Caco-2 (cell line): ENCODE results near the gene SPATA6. TPM values are rescaled to one million over a fixed set of nuclear protein-coding genes. Genes with fewer than 3 reads are reported as not detected.
"Not testable (repeated sequence)": the region's sequence is repeated elsewhere in the genome, so short reads cannot be mapped to it uniquely, and the experiment has no call there.

Experiments used
- BruUV-seq: library from RNA; stranded (reverse); fragments of 400-500 nt; replicated peaks from 2 replicates; lab custom pipeline; 2021; lab: Mats Ljungman, UMichigan
- CTCF ChIA-PET: fragments of 300-600 bp; sonication (Branson Sonifier 250); formaldehyde crosslinking; loops from one replicate; lab custom pipeline; 2022; ENCODE audit warnings: antibody characterized with exemption; lab: Charles Lee
- POLR2A ChIA-PET: fragments of 300-600 bp; sonication (Branson Sonifier 250); formaldehyde crosslinking; loops from one replicate; lab custom pipeline; 2022; ENCODE audit warnings: antibody characterized with exemption; lab: Charles Lee
- DNase-seq, 2 experiments: peaks; one replicate each; pipeline versions ENCODE4 v3.0.0 to v3.0.0-alpha.2; 2020 to 2022
- H3K27me3 ChIP-seq: replicated peaks from 2 replicates; pipeline ENCODE4 v1.6.0; 2011; ENCODE audit warnings: low read length; ENCODE audit not compliant: control insufficient read depth, insufficient read depth
- H3K36me3 ChIP-seq: 2 replicates; pipeline ENCODE4 v1.5.1; 2011; ENCODE audit warnings: low read length; ENCODE audit not compliant: control insufficient read depth, insufficient read depth
- H3K4me1 ChIP-seq: fragments of 250-450 bp; sonication (Bioruptor Pico); 2 replicates; pipeline ENCODE4 v1.5.1; 2020; ENCODE audit warnings: mild to moderate bottlenecking
- H3K4me3 ChIP-seq: 2 replicates; pipeline ENCODE4 v1.5.1; 2011; ENCODE audit warnings: low read depth, mild to moderate bottlenecking, control low read depth, low read length
- H3K9me3 ChIP-seq: fragments of 250-450 bp; sonication (Bioruptor Pico); 2 replicates; pipeline ENCODE4 v1.5.1; 2020; ENCODE audit warnings: mild to moderate bottlenecking, moderate library complexity
- H3K27ac Mint-ChIP-seq: one replicate; pipeline ENCODE4 v1.8.0; 2022; ENCODE audit warnings: mixed read lengths; ENCODE audit not compliant: unreplicated experiment
- H3K27me3 Mint-ChIP-seq: one replicate; pipeline ENCODE4 v1.8.0; 2022; ENCODE audit warnings: mixed read lengths; ENCODE audit not compliant: insufficient read depth, unreplicated experiment
- H3K36me3 Mint-ChIP-seq: one replicate; pipeline ENCODE4 v1.8.0; 2022; ENCODE audit warnings: mild to moderate bottlenecking, mixed read lengths; ENCODE audit not compliant: insufficient read depth, unreplicated experiment
- H3K4me1 Mint-ChIP-seq: one replicate; pipeline ENCODE4 v1.8.0; 2022; ENCODE audit warnings: low read depth, mixed read lengths; ENCODE audit not compliant: unreplicated experiment
- H3K4me3 Mint-ChIP-seq: one replicate; pipeline ENCODE4 v1.8.0; 2022; ENCODE audit warnings: mild to moderate bottlenecking, moderate library complexity, mixed read lengths; ENCODE audit not compliant: unreplicated experiment
- H3K9me3 Mint-ChIP-seq: one replicate; pipeline ENCODE4 v1.8.0; 2022; ENCODE audit warnings: mixed read lengths; ENCODE audit not compliant: unreplicated experiment
- CTCF ChIP-seq, 2 experiments: fragments of 200-600 bp in 1 of 2; IDR thresholded peaks; 1 replicate in 1 of 2; 2 replicates in 1 of 2; pipeline versions ENCODE4 v1.5.1 to v1.8.0; 2011 to 2022; ENCODE audit warnings: antibody characterized with exemption in 1 of 2, control low read depth in 1 of 2, inconsistent platforms in 1 of 2, low read depth in 1 of 2, low read length in 1 of 2, mild to moderate bottlenecking in 1 of 2, moderate library complexity in 1 of 2; ENCODE audit not compliant: insufficient read depth in 1 of 2, severe bottlenecking in 1 of 2, unreplicated experiment in 1 of 2
- intact Hi-C: fragments of 100-400 bp; cut with micrococcal nuclease; formaldehyde crosslinking; loops from one replicate; pipeline ENCODE4 v1.10.0; 2022; ENCODE audit not compliant: unreplicated experiment
- total RNA-seq: library from RNA; stranded (reverse); gene quantifications from 2 replicates; pipeline ENCODE4 v1.2.3, GENCODE V29; 2022

The SPATA6 gene
- total RNA-seq, 1 experiment from 2014 or later = 1.8 TPM

- Histone ChIP-seq H3K27me3 (no peaks in the 10 kb centered on the region), H3K36me3 (no peaks in the 10 kb centered on the region), H3K4me3 (no peak overlapping the region), H3K9me3 (no peaks in the 10 kb centered on the region), H3K4me1 (no peaks in the 10 kb centered on the region)
- H3K27ac Mint-ChIP-seq = no peak overlapping the region
- intact Hi-C loops = no loop called here
- no peaks in the 10 kb centered on the region for H3K36me3 Mint-ChIP-seq
- no peak overlapping the region for H3K4me3 Mint-ChIP-seq
- peaks cover 24% of the 10 kb centered on the region for H3K9me3 Mint-ChIP-seq
- BruUV-seq = no TSS peak
- DNase-seq = no peak
- no peaks in the 10 kb centered on the region for H3K4me1 Mint-ChIP-seq
- TF ChIP-seq CTCF (IDR thresholded peaks at IDR 0.05; ENCODE audit: insufficient read depth in 1 of 2, low read depth in 1 of 2, low read length in 1 of 2, severe bottlenecking in 1 of 2, unreplicated experiment in 1 of 2) = no peak
- ChIA-PET CTCF (no interaction called here), POLR2A (no interaction called here)
- no peaks in the 10 kb centered on the region for H3K27me3 Mint-ChIP-seq
These were observed 139.9 kb downstream of the SPATA6 start for GRCh38 chr1:48332115-48332514.

- BruUV-seq = no TSS peak
- POLR2A ChIA-PET = no interaction called here
- H3K9me3 Mint-ChIP-seq = peaks cover 24% of the 10 kb centered on the region
- no peaks in the 10 kb centered on the region for H3K4me1 Mint-ChIP-seq
- Histone ChIP-seq H3K36me3 (no peaks in the 10 kb centered on the region), H3K27me3 (no peaks in the 10 kb centered on the region), H3K4me3 (no peak overlapping the region), H3K9me3 (no peaks in the 10 kb centered on the region), H3K4me1 (no peaks in the 10 kb centered on the region)
- no peak for DNase-seq
- no peak overlapping the region for H3K27ac Mint-ChIP-seq
- no peaks in the 10 kb centered on the region for H3K36me3 Mint-ChIP-seq
- no peaks in the 10 kb centered on the region for H3K27me3 Mint-ChIP-seq
- CTCF ChIA-PET = no interaction called here
- H3K4me3 Mint-ChIP-seq = no peak overlapping the region
- intact Hi-C loops = no loop called here
- TF ChIP-seq CTCF (IDR thresholded peaks at IDR 0.05; ENCODE audit: insufficient read depth in 1 of 2, low read depth in 1 of 2, low read length in 1 of 2, severe bottlenecking in 1 of 2, unreplicated experiment in 1 of 2) = no peak
These were observed 142.1 kb downstream of the SPATA6 start for GRCh38 chr1:48329905-48330304.

- ChIA-PET CTCF (no interaction called here), POLR2A (no interaction called here)
- no peak overlapping the region for H3K4me3 ChIP-seq
- no peaks in the 10 kb centered on the region for H3K27me3 ChIP-seq
- H3K9me3 ChIP-seq = no peaks in the 10 kb centered on the region
- no peaks in the 10 kb centered on the region for H3K36me3 Mint-ChIP-seq
- no peak for DNase-seq
- H3K36me3 ChIP-seq = no peaks in the 10 kb centered on the region
- H3K27ac Mint-ChIP-seq = no peak overlapping the region
- no peak overlapping the region for H3K4me3 Mint-ChIP-seq
- peaks cover 24% of the 10 kb centered on the region for H3K9me3 Mint-ChIP-seq
- no peaks in the 10 kb centered on the region for H3K4me1 ChIP-seq
- intact Hi-C loops = no loop called here
- no peaks in the 10 kb centered on the region for H3K4me1 Mint-ChIP-seq
- H3K27me3 Mint-ChIP-seq = no peaks in the 10 kb centered on the region
- BruUV-seq = no TSS peak
- TF ChIP-seq CTCF (IDR thresholded peaks at IDR 0.05; ENCODE audit: insufficient read depth in 1 of 2, low read depth in 1 of 2, low read length in 1 of 2, severe bottlenecking in 1 of 2, unreplicated experiment in 1 of 2) = no peak
These were observed 142.5 kb downstream of the SPATA6 start for GRCh38 chr1:48329486-48329885.

GRCh38 chr1:48311829-48312228, 160.2 kb downstream of the SPATA6 start:
- DNase-seq, POLR2A ChIA-PET, H3K36me3 ChIP-seq, H3K4me3 ChIP-seq, H3K36me3 Mint-ChIP-seq, BruUV-seq, H3K27ac Mint-ChIP-seq, intact Hi-C loops, H3K4me1 ChIP-seq, CTCF ChIA-PET, H3K27me3 Mint-ChIP-seq, H3K27me3 ChIP-seq, H3K4me1 Mint-ChIP-seq, H3K9me3 ChIP-seq, H3K4me3 Mint-ChIP-seq: not testable (repeated sequence)
- H3K9me3 Mint-ChIP-seq = peaks cover 28% of the 10 kb centered on the region
